GM19240 (cell line): ENCODE results near the gene IPO8.
A peak's percentile ranks its signal among the peaks of the same experiment; 100 is the strongest.

ENCODE experiments used
- DNase-seq: peaks from one replicate; pipeline ENCODE4 v3.0.0; 2011; ENCODE audit warnings: low spot score; ENCODE audit not compliant: insufficient read length

IPO8 gene

DNA sequence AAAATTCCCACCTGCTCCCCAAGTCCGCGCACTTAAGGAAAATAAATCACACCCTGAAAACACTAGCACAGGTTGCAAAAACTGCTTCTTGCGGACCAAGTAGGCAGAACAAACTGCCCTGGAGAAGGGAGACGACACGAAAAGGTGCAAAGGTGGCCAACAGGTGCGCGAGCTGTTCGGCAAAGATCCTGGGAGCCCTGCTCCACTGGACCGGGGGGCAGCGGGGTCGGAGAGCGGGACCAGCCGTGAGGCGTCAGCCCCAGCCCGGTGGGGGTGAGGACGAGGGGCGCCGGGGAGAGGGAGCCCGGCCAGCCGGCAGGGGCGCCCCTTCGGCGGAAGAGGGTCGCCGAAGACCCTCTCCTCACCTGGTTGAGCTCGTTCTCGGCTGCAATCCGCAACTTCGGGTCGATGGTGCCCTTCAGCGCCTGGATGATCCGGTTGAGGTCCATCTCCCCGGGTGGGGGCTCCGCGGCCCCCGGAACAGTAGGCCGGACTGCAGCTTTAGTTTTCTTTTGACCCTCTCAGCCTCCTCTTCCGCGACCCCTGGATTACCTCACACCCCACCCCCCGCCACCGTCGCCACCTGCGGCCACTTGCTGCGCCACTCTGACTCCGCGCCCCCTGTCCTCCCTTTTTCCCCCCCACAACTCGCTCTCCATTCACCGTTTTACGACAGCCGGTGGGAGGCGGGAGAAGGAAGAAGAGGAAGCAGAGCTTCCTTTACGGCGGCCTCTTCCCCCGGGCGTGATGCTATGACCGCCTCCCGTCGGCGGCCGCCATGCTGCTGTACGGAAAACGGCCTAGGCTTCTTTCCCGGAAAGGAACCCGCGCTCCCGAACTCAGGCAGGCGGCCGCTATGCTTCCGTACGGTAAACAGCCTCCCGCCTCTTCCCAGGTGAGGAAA, at the start of gene IPO8:
Gene IPO8, minus strand, starts transcription at position 671 of the 904 bp plus-strand sequence. Its CDS starts 222 bp downstream, at position 449.
- DNase-seq: peak; percentile 51

DNA sequence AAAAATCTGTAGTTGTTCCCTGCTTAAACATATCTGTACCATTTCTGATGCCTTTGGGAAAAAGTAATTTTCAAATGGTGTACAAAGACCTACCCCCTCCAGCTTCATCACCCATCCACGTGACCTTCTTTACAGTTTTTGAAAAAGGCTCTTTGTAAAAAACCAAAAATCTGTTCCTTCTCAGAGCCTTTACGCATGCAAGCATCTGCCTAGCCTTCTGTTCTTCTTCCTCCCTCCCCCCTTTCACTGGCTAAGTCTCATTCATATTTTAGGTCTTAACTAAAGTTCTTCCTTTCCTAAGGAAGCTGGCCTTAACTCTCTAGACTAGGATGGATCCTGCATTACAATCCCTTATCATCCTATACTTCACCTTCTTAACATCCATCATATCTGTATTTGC, 48.7 kb upstream of the IPO8 start:
- no peak for DNase-seq

DNA sequence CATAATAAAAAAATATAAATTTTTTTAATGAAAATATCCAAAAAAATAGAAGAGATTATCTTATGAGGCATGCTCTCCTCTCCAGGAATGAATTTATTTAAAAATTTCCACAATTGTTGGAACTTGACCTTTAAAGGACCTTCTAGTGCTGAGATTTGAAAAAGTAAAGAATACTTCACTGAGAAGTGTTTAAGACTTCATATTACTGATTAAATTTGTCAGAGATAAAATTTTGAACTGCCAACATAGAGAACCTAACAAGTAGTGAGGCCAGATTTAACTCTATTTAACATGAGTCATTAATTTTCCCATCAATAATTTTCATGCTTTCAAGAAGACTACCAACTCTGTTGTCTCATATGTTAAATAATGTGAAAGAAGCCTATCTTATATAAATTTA, 44.6 kb upstream of the IPO8 start:
- no peak for DNase-seq

DNA sequence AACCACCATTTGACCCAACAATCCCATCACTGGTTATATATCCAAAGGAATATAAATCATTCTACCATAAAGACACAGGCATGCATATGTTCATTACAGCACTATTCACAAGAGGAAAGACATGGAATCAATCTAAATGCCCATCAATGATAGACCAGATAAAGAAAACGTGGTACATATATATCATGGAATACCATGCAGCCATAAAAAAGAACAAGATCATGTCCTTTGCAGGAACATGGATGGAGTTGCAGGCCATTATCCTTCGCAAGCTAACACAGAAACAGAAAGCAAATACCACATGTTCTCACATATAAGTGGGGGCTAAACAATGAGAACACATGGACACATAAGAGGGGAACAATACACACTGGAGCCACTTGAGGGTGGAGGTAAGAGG, 43.4 kb upstream of the IPO8 start:
- DNase-seq: no peak

DNA sequence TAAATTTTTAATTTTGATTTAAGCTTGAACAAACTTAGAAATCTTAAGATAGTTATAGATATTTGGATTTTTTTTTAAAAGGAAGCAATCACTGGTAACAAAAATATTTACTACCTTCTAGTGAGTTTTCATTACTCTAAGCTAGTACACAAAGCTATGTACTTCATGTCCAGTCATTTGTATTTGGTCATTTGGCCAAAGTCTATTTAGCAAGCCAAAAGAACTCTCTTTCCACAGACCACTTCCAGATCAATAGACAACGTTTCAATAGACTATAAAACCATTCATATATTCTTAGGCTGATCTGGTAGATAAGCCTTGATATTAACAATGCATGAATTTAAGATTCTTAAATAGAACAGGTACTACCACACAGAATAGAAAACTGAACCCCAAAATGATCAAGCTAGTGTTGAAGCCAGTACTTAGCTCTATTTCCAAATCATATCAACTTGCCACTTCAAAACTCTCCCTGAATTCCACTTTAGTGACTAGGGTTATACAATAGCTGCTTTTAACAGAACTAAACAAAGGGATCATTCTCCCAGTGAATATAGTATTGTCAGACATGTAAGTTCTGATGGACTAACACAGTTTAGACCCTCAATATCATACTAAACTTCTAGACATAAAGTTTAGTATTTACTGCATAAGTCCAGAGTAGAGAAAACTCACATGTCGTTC, 37.4 kb upstream of the IPO8 start:
- no peak for DNase-seq

DNA sequence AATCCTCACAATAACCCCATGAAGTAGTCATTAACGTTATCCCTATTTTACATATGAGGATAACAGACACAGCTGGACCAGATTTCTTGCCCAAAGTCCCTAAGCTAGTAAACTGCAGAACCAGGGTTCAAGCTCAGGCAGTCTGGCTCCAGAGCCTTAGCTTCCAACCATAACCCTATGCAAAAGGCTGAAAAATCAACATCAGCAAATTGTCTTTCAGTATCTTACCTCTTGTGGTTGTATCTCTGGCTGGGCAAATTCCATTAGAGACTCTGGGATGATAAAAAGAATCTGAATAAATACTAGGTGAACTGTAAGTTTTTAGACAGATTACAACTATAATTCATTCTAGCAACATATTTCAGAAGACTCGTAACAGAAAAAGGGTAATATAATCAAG, 34.3 kb upstream of the IPO8 start:
- no peak for DNase-seq

DNA sequence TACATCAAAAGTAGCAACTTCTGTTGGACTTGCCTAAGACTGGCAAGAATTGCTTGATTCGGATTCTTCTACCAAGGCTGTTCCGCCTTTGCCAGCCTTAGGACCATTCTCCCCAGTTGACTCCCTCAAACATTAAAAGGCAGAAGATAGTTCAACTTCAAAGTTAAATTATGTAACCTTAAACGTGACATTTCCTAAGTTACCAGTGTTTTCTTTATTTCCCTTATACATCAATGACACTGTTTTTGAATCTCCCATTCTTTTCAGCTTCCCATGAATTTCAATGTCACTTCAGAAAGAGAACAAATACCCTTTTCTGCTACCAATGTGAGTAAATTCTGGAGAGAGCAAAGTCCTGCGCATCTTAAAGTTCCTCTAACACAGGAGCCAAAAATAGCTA, 33.9 kb upstream of the IPO8 start:
- DNase-seq: no peak

DNA sequence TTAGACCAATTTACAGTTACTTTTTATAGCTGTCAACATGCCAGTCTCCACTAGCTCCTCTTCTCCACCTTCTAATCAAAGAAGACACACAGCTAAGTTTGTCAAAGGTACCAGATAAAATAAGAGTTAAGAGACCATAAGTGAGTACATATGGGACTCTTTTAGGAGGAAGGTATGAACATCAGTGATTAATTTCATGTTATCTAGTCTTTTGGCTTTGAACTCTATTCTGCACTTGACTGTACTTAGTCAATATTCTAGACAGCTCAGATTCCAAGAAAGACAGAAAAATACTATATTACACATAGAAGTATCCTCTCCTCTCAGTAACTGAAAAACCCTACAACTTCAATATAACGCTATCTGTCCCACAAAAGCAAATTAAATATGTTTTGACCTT, 31.0 kb upstream of the IPO8 start:
- no peak for DNase-seq

DNA sequence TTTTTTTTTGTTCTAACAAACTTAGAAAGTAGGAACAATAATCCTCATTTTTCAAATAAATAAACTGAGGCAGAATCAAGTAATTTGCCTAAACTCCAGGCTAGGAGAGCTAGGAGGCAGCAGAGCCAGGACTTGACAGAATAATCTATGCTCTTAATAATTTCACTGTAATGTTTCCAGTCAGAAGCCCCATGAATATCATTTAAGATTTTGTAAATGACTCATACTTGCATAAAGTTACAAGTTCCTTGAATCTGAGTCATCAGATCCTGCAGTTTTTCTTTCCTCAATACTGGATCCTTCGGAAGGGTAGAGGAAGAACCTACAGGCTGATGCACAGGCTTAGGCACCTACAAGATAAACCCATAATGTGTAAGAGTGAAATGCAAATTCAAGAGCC, 30.1 kb upstream of the IPO8 start:
- no peak for DNase-seq

DNA sequence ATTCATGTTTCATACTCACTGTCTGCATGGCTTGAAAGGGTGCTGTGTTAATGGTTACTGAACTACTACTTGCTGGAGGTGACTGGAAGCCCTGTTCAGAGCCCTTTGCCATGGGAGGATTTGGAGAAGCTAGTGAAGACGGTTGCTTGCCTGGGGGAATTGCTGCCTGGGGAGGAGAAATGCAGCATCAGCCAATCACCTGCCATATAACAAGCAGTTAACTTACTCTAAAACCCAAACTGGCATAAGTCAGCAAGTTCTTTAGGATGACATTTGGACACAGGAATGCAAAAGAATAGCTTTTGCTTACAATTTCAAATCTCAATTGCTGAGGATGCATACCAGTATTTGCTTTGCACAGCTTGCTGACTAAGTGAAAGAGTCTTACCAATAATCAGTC, 23.4 kb upstream of the IPO8 start:
- no peak for DNase-seq

DNA sequence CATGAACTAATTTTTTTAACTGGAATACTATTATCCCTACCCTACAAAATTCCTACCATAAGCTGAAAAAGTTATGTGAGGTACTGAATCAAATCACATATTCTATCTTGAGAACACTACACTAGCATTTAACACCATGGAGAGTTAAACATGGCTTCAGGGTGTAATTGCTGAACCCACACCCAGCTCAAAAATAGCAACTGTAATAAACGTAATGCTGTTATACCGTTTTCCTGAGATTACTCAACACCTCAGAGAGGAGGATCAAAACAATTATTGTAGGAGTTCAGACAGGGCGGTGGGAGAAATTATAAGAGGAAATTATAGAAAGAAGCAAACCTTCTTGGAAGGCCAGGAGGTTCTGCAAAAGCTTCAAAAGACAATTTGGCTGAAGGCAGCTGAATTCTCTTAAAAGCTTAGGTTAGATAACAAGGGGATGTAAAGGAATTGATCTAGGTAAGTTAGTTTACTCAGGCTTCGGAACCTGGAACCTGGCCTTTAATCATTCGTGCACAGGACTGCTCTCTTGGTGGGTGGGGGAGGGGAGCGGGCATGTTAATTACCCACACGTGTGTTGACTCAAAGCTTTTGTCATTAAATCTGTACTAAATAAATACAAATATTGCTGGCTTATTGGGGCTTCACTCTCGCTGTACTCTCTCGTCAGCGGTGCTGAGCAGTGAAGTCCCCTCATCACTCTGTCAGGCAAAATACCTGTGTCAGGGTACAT, 12.1 kb upstream of the IPO8 start:
- no peak for DNase-seq

DNA sequence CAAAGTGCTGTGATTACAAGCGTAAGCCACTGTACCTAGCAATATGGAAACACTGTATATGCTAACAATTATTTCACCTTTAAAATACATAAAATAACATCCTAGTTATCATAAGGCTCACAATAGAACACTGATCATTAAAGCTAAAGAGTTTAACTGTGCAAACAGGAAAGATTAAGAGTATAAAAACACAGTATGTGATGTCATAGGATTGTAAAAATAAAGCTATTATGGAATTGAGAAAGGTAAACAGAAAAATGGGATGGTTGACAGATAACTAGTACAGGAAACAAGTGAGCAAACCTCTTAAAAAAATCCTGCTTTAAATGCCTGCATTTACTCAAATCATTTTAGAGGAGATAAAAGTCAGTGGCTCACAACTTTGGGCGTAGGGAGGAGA, 10.8 kb upstream of the IPO8 start:
- DNase-seq: no peak

DNA sequence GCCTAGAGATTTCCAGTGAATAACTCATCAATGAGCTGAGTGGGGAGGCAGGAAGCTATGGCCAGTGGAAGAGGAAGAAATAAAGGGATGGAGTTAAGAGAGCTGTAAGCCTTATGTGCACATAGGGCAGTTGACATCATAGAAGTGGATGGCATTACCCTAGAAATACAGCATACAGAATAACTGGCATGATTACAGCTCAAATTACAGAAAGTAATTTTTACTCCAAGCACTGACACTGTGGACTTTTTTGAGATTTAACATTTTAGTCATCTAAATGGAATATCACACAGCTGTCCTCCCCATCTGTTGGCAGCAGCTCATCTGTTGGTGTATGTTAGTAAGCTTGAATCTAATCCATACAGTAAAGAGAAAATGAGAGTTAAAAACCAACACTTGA, 5.4 kb upstream of the IPO8 start:
- no peak for DNase-seq

DNA sequence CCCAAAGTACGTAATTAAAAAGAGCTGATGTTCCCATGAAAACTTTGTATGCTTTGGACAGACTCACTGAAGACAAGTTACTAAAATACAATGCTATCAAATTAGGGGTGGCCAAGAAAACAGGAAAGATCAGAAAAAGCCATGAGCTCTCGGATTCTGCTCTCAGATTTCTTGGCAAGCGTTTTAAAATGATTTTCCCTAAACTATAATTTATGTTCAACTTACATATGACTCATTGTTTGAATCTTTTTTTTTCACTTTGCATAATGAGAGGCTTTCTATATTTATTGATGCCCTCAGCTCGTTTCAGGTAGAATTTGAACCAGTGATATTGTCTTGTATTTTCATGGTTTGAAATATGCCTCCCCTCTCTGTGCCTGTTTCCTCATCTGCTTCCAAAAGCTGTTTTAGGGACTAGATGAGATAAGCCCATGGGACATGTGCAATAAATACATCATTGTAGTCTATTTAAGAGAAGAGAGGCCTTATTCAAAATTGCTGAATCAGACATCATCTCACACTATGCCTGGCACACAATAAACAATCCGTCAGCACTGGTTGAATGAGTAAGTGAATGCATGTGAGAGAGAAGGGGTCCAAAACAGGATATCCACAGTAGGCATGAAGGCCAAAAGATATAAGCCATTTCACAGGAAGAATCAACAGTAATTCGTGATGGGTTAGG, 4.7 kb upstream of the IPO8 start:
- no peak for DNase-seq

DNA sequence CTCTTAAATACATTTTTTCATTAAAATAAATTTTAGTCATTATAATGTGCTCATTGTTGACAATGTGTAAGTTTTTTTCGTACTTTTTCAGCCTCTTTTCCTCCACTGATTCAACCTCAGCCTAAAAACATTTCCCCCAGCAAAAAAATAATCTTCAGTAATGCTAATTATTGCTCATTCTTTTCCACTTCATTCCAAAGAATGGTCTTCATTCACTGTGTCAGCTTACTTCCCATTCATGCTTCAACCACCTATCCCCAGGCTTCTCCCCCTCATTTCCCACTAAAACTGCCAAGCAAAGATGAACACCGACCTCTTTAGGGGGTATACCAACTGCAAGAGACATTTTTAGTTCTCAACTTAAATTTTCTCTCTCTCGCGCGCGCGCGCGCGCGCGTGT, 2.7 kb upstream of the IPO8 start:
- no peak for DNase-seq

DNA sequence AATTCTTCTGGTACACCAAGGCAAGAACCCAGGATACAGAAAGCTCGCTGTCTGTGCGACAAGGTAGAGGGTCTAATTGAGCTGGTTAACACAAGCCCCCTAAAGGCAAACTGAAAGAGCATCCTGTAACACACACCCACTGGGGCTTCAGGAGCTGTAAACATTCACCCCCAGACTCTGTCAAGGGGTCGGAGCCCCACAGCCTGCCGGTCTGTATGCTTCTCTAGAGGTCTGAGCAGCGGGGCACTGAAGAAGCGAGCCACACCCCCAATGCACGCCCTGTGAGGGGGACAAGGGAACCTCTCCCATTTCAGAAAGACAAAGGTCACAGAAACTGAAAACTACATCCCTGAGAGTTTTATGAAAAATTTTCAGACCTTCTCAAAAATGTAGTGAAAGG, 1.3 kb upstream of the IPO8 start:
- DNase-seq: no peak

DNA sequence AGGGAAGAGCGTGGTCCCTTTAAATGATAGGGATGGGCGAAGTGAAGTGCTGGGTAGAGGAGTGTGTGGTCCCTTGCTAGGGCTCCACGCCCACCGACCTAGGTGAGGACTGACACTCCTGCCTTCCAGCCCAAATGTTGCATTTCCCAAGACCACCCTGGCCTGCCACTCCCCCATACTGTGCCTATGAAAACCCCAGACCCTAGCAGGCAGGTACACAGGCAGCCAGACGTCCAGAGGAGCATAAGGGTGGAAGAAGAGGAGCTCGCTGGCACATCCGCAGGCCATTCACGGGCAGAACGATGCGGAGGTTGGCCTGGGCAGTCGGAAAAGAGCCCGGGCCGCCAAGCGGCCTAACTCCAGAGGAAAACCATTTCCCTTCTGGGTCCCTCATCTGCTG, 817 bp upstream of the IPO8 start:
- no peak for DNase-seq

DNA sequence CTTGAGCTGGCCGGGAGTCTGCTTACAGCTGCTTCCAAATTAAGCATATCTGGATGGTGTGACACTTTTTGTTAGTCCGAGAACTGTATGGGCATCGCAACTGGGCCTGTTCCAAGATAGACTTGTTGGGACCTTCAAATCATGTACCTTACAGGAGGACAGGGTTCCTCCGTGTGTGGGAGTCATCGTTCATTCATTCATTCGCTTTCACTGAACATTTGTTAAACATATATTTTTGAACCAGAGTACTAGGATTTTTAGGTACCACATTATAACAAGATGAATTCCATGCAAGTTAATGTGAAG, 387 bp upstream of the IPO8 start:
- DNase-seq: no peak

DNA sequence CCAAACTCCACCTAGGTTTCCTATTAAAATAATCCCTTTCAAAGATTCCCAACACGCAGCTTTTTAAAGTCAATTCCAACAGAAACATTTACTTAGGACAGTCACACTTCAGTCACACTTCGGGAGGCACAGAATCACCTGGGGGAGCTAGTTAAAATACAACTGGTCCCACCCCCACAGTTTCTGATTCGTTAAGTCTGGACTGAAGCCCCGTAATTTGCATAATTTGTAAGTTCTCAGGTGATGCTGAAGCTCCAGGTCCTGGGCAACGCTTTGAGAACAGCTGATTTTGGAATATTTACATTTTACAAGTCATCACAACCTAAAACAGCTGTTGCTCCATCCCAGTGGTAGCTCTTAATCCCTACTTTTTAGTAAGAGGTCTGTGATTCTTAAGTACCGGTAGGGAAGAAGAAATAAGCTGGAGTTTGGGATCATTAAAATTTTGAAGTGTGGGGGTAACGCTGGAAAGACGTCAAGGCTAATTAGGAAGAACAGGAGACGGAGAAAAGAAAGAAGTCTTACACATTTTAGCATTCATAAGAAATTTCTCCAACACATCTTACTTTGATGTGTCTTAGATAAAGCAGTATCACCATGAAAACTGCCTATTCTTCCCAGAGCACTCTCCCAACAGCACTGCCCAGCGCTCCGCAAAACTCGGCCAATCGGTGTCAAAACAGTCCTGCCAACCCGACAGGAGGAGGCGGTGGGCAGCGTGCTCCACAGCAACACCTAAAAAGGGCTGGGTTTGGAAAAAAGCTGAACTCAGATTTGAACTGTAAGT, 1.1 kb downstream of the IPO8 start:
- no peak for DNase-seq

DNA sequence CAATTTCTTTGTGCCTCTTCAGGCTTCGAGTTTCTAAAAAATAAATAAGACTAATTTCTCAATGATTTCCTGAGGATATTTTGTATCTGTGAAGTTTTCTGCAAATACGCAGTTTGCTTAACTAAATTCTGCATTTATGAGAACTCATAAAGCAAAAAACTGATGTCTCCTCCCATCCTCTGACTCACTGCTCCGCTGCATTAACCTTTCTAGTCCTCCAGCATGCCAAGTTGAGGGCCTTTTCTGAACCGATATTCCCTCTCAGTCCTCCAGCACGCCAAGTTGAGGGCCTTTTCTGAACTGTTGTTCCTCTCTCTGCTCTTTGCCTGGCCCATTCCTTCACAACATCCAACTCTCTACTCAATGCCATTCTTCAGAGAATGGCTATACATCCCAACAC, 3.2 kb downstream of the IPO8 start:
- no peak for DNase-seq
